Measurements from ENCODE around the gene PHF21B.
"Not testable (repeated sequence)": the region's sequence is repeated elsewhere in the genome, so short reads cannot be mapped to it uniquely, and the experiment has no call there.

PHF21B gene

GRCh38 chr22:44862981-44863860 lies 146.6 kb downstream of the PHF21B start:
- H3K9me3 ChIP-seq (ENCODE audit: control insufficient read depth, insufficient read depth, low read length) = no peaks in the 10 kb centered on the region
- no peaks in the 10 kb centered on the region for H3K4me1 ChIP-seq (ENCODE audit: control insufficient read depth, insufficient read depth, low read length)
- no peak overlapping the region for H3K27ac ChIP-seq (ENCODE audit: low read depth, low read length)
- 0 out of 2 replicates have a peak, but pooled peaks cover 7% of the 10 kb centered on the region for H3K36me3 ChIP-seq (ENCODE audit: control insufficient read depth, insufficient read depth, low read length)
- no peak overlapping the region for H3K9ac ChIP-seq (ENCODE audit: low read depth, low read length)
- no peaks in the 10 kb centered on the region for H3K27me3 ChIP-seq (ENCODE audit: control insufficient read depth, insufficient read depth, low read length)
- no peak overlapping the region for H3K4me3 ChIP-seq (ENCODE audit: low read depth, low read length)

GRCh38 chr22:44862281-44862680 lies 147.5 kb downstream of the PHF21B start:
- 0 out of 2 replicates have a peak, but pooled peaks cover 9% of the 10 kb centered on the region for H3K36me3 ChIP-seq (ENCODE audit: control insufficient read depth, insufficient read depth, low read length)
- no peaks in the 10 kb centered on the region for H3K27me3 ChIP-seq (ENCODE audit: control insufficient read depth, insufficient read depth, low read length)
- no peak overlapping the region for H3K27ac ChIP-seq (ENCODE audit: low read depth, low read length)
- no peak overlapping the region for H3K9ac ChIP-seq (ENCODE audit: low read depth, low read length)
- H3K4me3 ChIP-seq (ENCODE audit: low read depth, low read length) = no peak overlapping the region
- no peaks in the 10 kb centered on the region for H3K9me3 ChIP-seq (ENCODE audit: control insufficient read depth, insufficient read depth, low read length)
- H3K4me1 ChIP-seq (ENCODE audit: control insufficient read depth, insufficient read depth, low read length) = no peaks in the 10 kb centered on the region

DNA sequence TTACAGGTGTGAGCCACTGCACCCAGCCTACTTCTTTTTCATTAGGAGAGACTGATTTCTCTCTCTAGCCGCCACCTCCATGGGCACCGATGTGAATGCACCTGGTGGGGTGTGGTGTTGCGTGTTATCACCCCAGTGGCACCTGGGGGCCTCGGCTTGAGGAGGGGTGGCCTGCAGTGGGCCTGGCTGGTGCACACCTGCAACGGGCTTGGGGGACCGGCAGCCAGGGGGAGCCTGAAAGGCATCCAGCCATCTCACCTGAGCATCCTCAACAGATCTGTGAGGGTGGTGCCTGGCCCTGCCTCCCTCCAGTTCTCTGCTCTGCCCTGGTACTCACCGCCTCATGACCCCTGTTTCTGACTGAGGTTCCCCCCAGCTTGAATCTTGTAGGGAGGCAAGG lies 148.6 kb downstream of the PHF21B start:
- H3K9me3 ChIP-seq (ENCODE audit: control insufficient read depth, insufficient read depth, low read length) = no peaks in the 10 kb centered on the region
- 0 out of 2 replicates have a peak, but pooled peaks cover 10% of the 10 kb centered on the region for H3K36me3 ChIP-seq (ENCODE audit: control insufficient read depth, insufficient read depth, low read length)
- no peak overlapping the region for H3K9ac ChIP-seq (ENCODE audit: low read depth, low read length)
- no peaks in the 10 kb centered on the region for H3K27me3 ChIP-seq (ENCODE audit: control insufficient read depth, insufficient read depth, low read length)
- H3K4me3 ChIP-seq (ENCODE audit: low read depth, low read length) = no peak overlapping the region
- H3K4me1 ChIP-seq (ENCODE audit: control insufficient read depth, insufficient read depth, low read length) = no peaks in the 10 kb centered on the region
- no peak overlapping the region for H3K27ac ChIP-seq (ENCODE audit: low read depth, low read length)

DNA sequence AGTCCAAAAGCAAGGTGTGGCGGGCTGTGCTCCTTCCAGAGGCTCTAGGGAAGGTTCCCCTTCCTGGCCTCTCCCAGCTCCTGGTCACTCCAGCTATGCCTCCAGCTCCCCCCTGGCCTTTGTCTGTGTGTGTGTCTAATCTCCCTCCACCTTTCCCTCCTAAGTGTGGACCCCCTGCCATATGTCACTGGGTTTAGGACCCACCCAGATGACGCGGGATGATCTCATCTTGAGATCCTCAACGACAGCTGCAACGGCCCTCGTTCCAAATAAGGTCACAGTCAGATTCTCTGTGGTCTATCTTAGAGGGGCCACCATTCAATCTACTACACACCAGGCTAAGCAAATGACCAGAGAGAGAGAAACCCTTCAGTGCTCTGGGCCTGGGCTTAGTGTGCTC lies 149.5 kb downstream of the PHF21B start:
- H3K4me1 ChIP-seq (ENCODE audit: control insufficient read depth, insufficient read depth, low read length) = no peaks in the 10 kb centered on the region
- no peaks in the 10 kb centered on the region for H3K9me3 ChIP-seq (ENCODE audit: control insufficient read depth, insufficient read depth, low read length)
- H3K27me3 ChIP-seq (ENCODE audit: control insufficient read depth, insufficient read depth, low read length) = no peaks in the 10 kb centered on the region
- no peak overlapping the region for H3K9ac ChIP-seq (ENCODE audit: low read depth, low read length)
- no peak overlapping the region for H3K27ac ChIP-seq (ENCODE audit: low read depth, low read length)
- H3K36me3 ChIP-seq (ENCODE audit: control insufficient read depth, insufficient read depth, low read length) = 0 out of 2 replicates have a peak, but pooled peaks cover 10% of the 10 kb centered on the region
- no peak overlapping the region for H3K4me3 ChIP-seq (ENCODE audit: low read depth, low read length)

DNA sequence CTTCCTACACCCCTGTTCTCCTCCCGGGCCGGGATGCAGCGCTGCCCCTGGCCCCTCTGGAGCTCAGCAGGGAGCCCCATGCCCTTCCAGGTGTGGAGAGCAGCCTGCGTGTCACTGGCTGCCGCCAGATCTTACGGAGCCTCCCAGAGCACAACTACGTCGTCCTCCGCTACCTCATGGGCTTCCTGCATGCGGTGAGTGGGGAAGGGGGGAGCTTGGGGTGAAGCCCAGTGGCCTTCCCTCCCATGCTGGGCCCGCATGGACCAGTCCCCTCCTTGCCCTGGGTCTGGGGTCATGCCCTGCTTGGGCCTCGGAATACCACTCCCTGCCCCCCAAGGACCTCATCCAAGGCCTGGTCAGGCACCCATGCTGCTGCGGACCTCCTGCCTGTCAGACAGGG lies 150.2 kb downstream of the PHF21B start:
- Histone ChIP-seq H3K9me3 (ENCODE audit: control insufficient read depth, insufficient read depth, low read length) (no peaks in the 10 kb centered on the region), H3K4me3 (ENCODE audit: low read depth, low read length) (no peak overlapping the region), H3K9ac (ENCODE audit: low read depth, low read length) (no peak overlapping the region), H3K36me3 (ENCODE audit: control insufficient read depth, insufficient read depth, low read length) (0 out of 2 replicates have a peak, but pooled peaks cover 10% of the 10 kb centered on the region), H3K4me1 (ENCODE audit: control insufficient read depth, insufficient read depth, low read length) (no peaks in the 10 kb centered on the region), H3K27me3 (ENCODE audit: control insufficient read depth, insufficient read depth, low read length) (no peaks in the 10 kb centered on the region), H3K27ac (ENCODE audit: low read depth, low read length) (no peak overlapping the region)

DNA sequence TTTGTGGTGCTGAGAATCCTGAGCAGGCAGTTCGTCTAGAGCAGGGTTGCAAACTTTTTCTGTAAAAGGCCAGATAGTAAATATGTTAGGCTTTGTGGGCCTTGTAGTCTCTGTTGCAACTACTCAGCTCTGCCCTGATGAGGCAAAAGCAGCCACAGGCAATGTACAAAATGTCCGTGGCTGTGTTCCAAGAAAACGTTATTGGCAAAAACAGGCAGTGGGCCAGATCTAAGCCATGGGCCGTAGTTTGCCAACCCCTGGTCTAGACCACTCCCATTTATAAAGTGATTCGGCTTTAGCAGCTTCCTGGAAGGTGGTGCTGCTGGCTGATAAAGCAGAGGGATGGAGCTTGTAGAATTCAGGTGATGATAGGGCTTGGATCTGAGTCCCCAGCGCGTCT lies 151.0 kb downstream of the PHF21B start:
- H3K4me1 ChIP-seq (ENCODE audit: control insufficient read depth, insufficient read depth, low read length); H3K27me3 ChIP-seq (ENCODE audit: control insufficient read depth, insufficient read depth, low read length); H3K9me3 ChIP-seq (ENCODE audit: control insufficient read depth, insufficient read depth, low read length); H3K9ac ChIP-seq (ENCODE audit: low read depth, low read length); H3K27ac ChIP-seq (ENCODE audit: low read depth, low read length); H3K4me3 ChIP-seq (ENCODE audit: low read depth, low read length): not testable (repeated sequence)
- H3K36me3 ChIP-seq (ENCODE audit: control insufficient read depth, insufficient read depth, low read length) = 0 out of 2 replicates have a peak, but pooled peaks cover 10% of the 10 kb centered on the region

DNA sequence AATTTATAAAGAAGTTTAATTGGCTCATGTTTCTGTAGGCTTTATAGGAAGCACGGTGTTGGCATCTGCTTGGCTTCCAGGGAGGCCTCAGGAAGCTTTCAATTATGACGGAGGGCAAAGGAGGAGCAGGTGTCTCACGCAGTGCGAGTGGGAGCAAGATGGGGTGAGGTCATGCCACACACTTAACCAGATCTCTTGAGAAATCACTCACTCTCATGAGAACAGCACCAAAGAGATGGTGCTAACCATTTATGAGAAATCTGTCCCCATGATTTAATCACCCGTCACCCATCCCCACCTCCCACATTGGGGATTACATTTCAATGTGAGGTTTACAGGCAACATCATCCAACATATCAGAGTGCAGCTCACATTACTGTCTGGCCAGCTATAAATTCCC lies 153.9 kb downstream of the PHF21B start:
- H3K9me3 ChIP-seq (ENCODE audit: control insufficient read depth, insufficient read depth, low read length) = no peaks in the 10 kb centered on the region
- H3K9ac ChIP-seq (ENCODE audit: low read depth, low read length) = no peak overlapping the region
- H3K4me3 ChIP-seq (ENCODE audit: low read depth, low read length) = no peak overlapping the region
- 0 out of 2 replicates have a peak, but pooled peaks cover 3% of the 10 kb centered on the region for H3K36me3 ChIP-seq (ENCODE audit: control insufficient read depth, insufficient read depth, low read length)
- H3K27me3 ChIP-seq (ENCODE audit: control insufficient read depth, insufficient read depth, low read length) = no peaks in the 10 kb centered on the region
- H3K27ac ChIP-seq (ENCODE audit: low read depth, low read length) = no peak overlapping the region
- no peaks in the 10 kb centered on the region for H3K4me1 ChIP-seq (ENCODE audit: control insufficient read depth, insufficient read depth, low read length)

DNA sequence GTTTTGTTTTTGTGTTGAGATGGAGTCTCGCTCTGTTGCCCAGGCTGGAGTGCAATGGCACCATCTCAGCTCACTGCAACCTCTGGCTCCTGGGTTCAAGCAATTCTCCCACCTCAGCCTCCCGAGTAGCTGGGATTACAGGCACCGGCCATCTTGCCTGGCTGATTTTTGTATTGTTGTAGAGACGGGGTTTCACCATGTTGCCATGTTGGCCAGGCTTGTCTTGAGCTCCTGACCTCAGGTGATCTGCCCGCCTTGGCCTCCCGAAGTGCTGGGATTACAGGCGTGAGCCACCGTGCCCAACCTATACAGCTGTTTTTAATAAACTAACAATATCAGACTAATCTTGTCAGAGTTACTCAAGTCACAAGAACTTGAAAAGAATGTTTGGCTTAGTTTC lies 155.2 kb downstream of the PHF21B start:
- not testable (repeated sequence) for H3K4me1 ChIP-seq (ENCODE audit: control insufficient read depth, insufficient read depth, low read length); H3K36me3 ChIP-seq (ENCODE audit: control insufficient read depth, insufficient read depth, low read length); H3K9me3 ChIP-seq (ENCODE audit: control insufficient read depth, insufficient read depth, low read length); H3K9ac ChIP-seq (ENCODE audit: low read depth, low read length); H3K27ac ChIP-seq (ENCODE audit: low read depth, low read length); H3K4me3 ChIP-seq (ENCODE audit: low read depth, low read length); H3K27me3 ChIP-seq (ENCODE audit: control insufficient read depth, insufficient read depth, low read length)

DNA sequence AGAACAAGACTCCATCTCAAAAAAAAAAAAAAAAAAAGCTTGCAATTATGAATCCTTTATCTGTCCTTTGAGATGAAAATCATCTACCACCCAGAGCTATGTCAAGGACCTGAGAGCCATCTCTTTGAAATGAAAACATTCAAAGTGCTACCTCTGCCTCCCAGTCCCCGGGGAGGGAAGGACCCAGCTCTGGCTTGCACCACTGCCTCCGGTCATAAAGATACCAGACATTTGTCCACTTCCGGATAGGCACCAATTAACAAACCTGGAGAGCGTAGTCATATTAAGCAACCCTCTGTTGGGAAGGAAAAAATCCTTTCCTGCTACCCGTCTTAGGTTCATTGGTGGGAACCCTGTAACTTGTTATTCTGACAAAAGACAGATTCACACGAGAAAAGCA lies 158.9 kb downstream of the PHF21B start:
- no peak overlapping the region for H3K4me3 ChIP-seq (ENCODE audit: low read depth, low read length)
- H3K4me1 ChIP-seq (ENCODE audit: control insufficient read depth, insufficient read depth, low read length) = no peaks in the 10 kb centered on the region
- H3K9me3 ChIP-seq (ENCODE audit: control insufficient read depth, insufficient read depth, low read length) = no peaks in the 10 kb centered on the region
- H3K27ac ChIP-seq (ENCODE audit: low read depth, low read length) = no peak overlapping the region
- no peaks in the 10 kb centered on the region for H3K27me3 ChIP-seq (ENCODE audit: control insufficient read depth, insufficient read depth, low read length)
- no peak overlapping the region for H3K9ac ChIP-seq (ENCODE audit: low read depth, low read length)
- H3K36me3 ChIP-seq (ENCODE audit: control insufficient read depth, insufficient read depth, low read length) = peaks cover 15% of the 10 kb centered on the region; the same call in 1 of the 2 replicates

DNA sequence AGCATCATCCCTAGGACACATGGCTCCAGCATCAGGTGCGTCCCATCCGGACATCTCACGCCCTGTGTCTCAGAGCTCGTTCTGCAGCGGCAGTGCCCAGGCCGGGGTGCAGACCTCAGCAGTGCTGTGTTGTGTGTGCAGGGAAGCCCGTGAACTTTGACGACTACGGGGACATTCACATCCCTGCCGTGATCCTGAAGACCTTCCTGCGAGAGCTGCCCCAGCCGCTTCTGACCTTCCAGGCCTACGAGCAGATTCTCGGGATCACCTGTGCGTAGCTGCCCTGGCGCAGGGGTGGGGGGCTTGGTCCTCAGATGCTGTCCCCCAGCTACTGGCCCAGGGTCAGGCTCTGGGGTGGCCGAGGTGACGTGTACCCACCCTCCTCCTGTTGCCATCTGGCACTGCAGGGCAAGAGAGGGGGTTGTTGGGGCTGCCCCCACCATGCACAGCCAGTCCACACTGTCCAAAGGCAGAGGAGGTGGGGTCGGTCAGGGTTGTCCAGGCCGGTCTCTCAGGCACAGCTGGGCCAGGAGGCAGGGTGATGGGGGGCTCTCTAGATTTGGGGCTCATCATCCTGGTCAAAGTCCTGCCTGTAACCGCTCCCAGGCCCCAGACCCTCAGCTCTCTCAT lies 160.9 kb downstream of the PHF21B start:
- Histone ChIP-seq H3K4me1 (ENCODE audit: control insufficient read depth, insufficient read depth, low read length) (no peaks in the 10 kb centered on the region), H3K27ac (ENCODE audit: low read depth, low read length) (no peak overlapping the region), H3K9me3 (ENCODE audit: control insufficient read depth, insufficient read depth, low read length) (no peaks in the 10 kb centered on the region), H3K9ac (ENCODE audit: low read depth, low read length) (no peak overlapping the region), H3K36me3 (ENCODE audit: control insufficient read depth, insufficient read depth, low read length) (peaks cover 15% of the 10 kb centered on the region; the same call in 1 of the 2 replicates), H3K4me3 (ENCODE audit: low read depth, low read length) (no peak overlapping the region), H3K27me3 (ENCODE audit: control insufficient read depth, insufficient read depth, low read length) (no peaks in the 10 kb centered on the region)

- no peak overlapping the region for H3K27ac ChIP-seq (ENCODE audit: low read depth, low read length)
- H3K9ac ChIP-seq (ENCODE audit: low read depth, low read length) = no peak overlapping the region
- H3K9me3 ChIP-seq (ENCODE audit: control insufficient read depth, insufficient read depth, low read length) = no peaks in the 10 kb centered on the region
- H3K27me3 ChIP-seq (ENCODE audit: control insufficient read depth, insufficient read depth, low read length) = no peaks in the 10 kb centered on the region
- no peak overlapping the region for H3K4me3 ChIP-seq (ENCODE audit: low read depth, low read length)
- H3K36me3 ChIP-seq (ENCODE audit: control insufficient read depth, insufficient read depth, low read length) = peaks cover 15% of the 10 kb centered on the region; the same call in 1 of the 2 replicates
- H3K4me1 ChIP-seq (ENCODE audit: control insufficient read depth, insufficient read depth, low read length) = no peaks in the 10 kb centered on the region
These were observed 161.5 kb downstream of the PHF21B start for GRCh38 chr22:44848296-44848741.
